Tibial nerve (tissue), 4 donors: Measurements from ENCODE around the gene KIF13A. TPM values are rescaled to one million over a fixed set of nuclear protein-coding genes. Genes with fewer than 3 reads are reported as not detected.

ENCODE experiments used
- DNase-seq, 2 donors: peaks; one replicate each; pipeline ENCODE4 v3.0.0-alpha.2; 2019; ENCODE audit warnings: low spot score in 2 of 2
- H3K27ac ChIP-seq, 4 donors: fragments of 200-600 bp; sonication (generic) in 3 of 4; one replicate each; pipeline ENCODE4 v1.5.1; 2017 to 2019; ENCODE audit warnings: mild to moderate bottlenecking in 1 of 4
- H3K27me3 ChIP-seq, 2 donors: fragments of 200-600 bp; sonication (generic) in 1 of 2; one replicate each; pipeline versions ENCODE4 v1.5.1 to v1.6.0; 2017 to 2019
- H3K36me3 ChIP-seq, 3 donors: fragments of 200-600 bp; sonication (generic); one replicate each; pipeline ENCODE4 v1.5.1; 2018 to 2019
- H3K4me1 ChIP-seq, 4 donors: fragments of 200-600 bp; sonication (generic) in 3 of 4; one replicate each; pipeline ENCODE4 v1.5.1; 2017 to 2019
- H3K4me3 ChIP-seq, 4 donors: fragments of 200-600 bp; sonication (generic) in 3 of 4; one replicate each; pipeline ENCODE4 v1.5.1; 2017 to 2019; ENCODE audit warnings: mild to moderate bottlenecking in 1 of 4, moderate library complexity in 1 of 4
- H3K9me3 ChIP-seq, 4 donors: fragments of 200-600 bp; sonication (generic) in 3 of 4; one replicate each; pipeline ENCODE4 v1.5.1; 2017 to 2019
- CTCF ChIP-seq, 5 experiments: fragments of 200-600 bp in 3 of 5; fragments of 450-650 bp in 2 of 5; sonication (generic) in 3 of 5; IDR thresholded peaks; one replicate each; pipeline ENCODE4 v1.5.1; 2016 to 2019; ENCODE audit warnings: antibody characterized with exemption in 5 of 5, mild to moderate bottlenecking in 3 of 5, moderate library complexity in 2 of 5
- EP300 ChIP-seq, 2 donors: sonication (generic); formaldehyde crosslinking; IDR thresholded peaks; one replicate each; pipeline ENCODE4 v1.6.1; 2017; ENCODE audit warnings: antibody characterized with exemption in 2 of 2, mild to moderate bottlenecking in 1 of 2
- POLR2A ChIP-seq, 2 donors: fragments of 450-650 bp; IDR thresholded peaks; one replicate each; pipeline ENCODE4 v1.6.1; 2017; ENCODE audit warnings: antibody characterized with exemption in 2 of 2, mild to moderate bottlenecking in 2 of 2, moderate library complexity in 2 of 2
- WGBS, 2 donors: methylation state at CpG; one replicate each; pipeline ENCODE4 v1.1.5; 2018; 5-methylcytosine and 5-hydroxymethylcytosine counted together
- total RNA-seq, 4 donors: library from RNA; depleted of rRNA; stranded (reverse); fragments of >200 nt; gene quantifications; one replicate each; pipeline ENCODE4 v1.1.0, GENCODE V29; 2016

KIF13A gene
- total RNA-seq, 4 donors from 2014 or later: 31.8 to 71.9 (median 48.0) TPM

- TF ChIP-seq EP300 (IDR thresholded peaks at IDR 0.05): no peak
- no peak for TF ChIP-seq POLR2A (IDR thresholded peaks at IDR 0.05)
- TF ChIP-seq CTCF (IDR thresholded peaks at IDR 0.05): no peak
- H3K4me3 ChIP-seq: no peak overlapping the region
- H3K36me3 ChIP-seq: peaks cover 0 to 15% (median 0%) of the 10 kb centered on the region in 3 donors
- no peaks in the 10 kb centered on the region for H3K27me3 ChIP-seq
- WGBS, 2 donors: 87 to 98% methylated on average over 3 of the region's 3 CpGs
- H3K27ac ChIP-seq: no peak overlapping the region
- DNase-seq: no peak
- no peaks in the 10 kb centered on the region for H3K9me3 ChIP-seq
- H3K4me1 ChIP-seq: peaks cover 0 to 6% (median 2%) of the 10 kb centered on the region in 4 donors
These were observed 131.1 kb downstream of the KIF13A start for GRCh38 chr6:17856306-17856705.

- Histone ChIP-seq H3K27ac (no peak overlapping the region), H3K4me3 (no peak overlapping the region), H3K4me1 (peaks cover 0 to 6% (median 2%) of the 10 kb centered on the region in 4 donors), H3K36me3 (peaks cover 0 to 24% (median 0%) of the 10 kb centered on the region in 3 donors), H3K27me3 (no peaks in the 10 kb centered on the region), H3K9me3 (no peaks in the 10 kb centered on the region)
- WGBS, 2 donors: 86 to 91% methylated on average over 2 of the region's 2 CpGs
- TF ChIP-seq POLR2A (IDR thresholded peaks at IDR 0.05): no peak
- no peak for TF ChIP-seq CTCF (IDR thresholded peaks at IDR 0.05)
- TF ChIP-seq EP300 (IDR thresholded peaks at IDR 0.05): no peak
- no peak for DNase-seq
These were observed 132.1 kb downstream of the KIF13A start for GRCh38 chr6:17855381-17855780.

GRCh38 chr6:17853533-17853932 lies 133.9 kb downstream of the KIF13A start:
- no peak for DNase-seq
- Histone ChIP-seq H3K36me3 (peaks cover 0 to 42% (median 0%) of the 10 kb centered on the region in 3 donors), H3K27ac (no peak overlapping the region), H3K27me3 (no peaks in the 10 kb centered on the region), H3K9me3 (no peaks in the 10 kb centered on the region), H3K4me1 (peaks cover 0 to 2% (median 0%) of the 10 kb centered on the region in 4 donors), H3K4me3 (no peak overlapping the region)
- TF ChIP-seq CTCF (IDR thresholded peaks at IDR 0.05) (no peak), EP300 (IDR thresholded peaks at IDR 0.05) (no peak), POLR2A (IDR thresholded peaks at IDR 0.05) (no peak)
- 88 to 92% methylated on average over 2 of the region's 2 CpGs for WGBS, 2 donors

- Histone ChIP-seq H3K27me3 (no peaks in the 10 kb centered on the region), H3K36me3 (peaks cover 0 to 49% (median 0%) of the 10 kb centered on the region in 3 donors), H3K4me3 (no peak overlapping the region), H3K4me1 (no peaks in the 10 kb centered on the region), H3K9me3 (no peaks in the 10 kb centered on the region), H3K27ac (no peak overlapping the region)
- WGBS, 2 donors: 69 to 72% methylated on average over 4 of the region's 4 CpGs
- no peak for DNase-seq
- TF ChIP-seq CTCF (IDR thresholded peaks at IDR 0.05): no peak
- no peak for TF ChIP-seq EP300 (IDR thresholded peaks at IDR 0.05)
- no peak for TF ChIP-seq POLR2A (IDR thresholded peaks at IDR 0.05)
These were observed 135.7 kb downstream of the KIF13A start for GRCh38 chr6:17851720-17852161.

- 74 to 93% methylated on average over 3 of the region's 3 CpGs for WGBS, 2 donors
- no peak for DNase-seq
- no peak overlapping the region for H3K27ac ChIP-seq
- H3K27me3 ChIP-seq: no peaks in the 10 kb centered on the region
- no peak for TF ChIP-seq POLR2A (IDR thresholded peaks at IDR 0.05)
- no peak for TF ChIP-seq EP300 (IDR thresholded peaks at IDR 0.05)
- no peak for TF ChIP-seq CTCF (IDR thresholded peaks at IDR 0.05)
- H3K4me1 ChIP-seq: no peaks in the 10 kb centered on the region
- no peaks in the 10 kb centered on the region for H3K9me3 ChIP-seq
- peaks cover 0 to 50% (median 0%) of the 10 kb centered on the region in 3 donors for H3K36me3 ChIP-seq
- H3K4me3 ChIP-seq: no peak overlapping the region
These were observed 136.3 kb downstream of the KIF13A start for GRCh38 chr6:17851001-17851719.
